ENCODE data around the gene KLHL9. TPM values are rescaled to one million over a fixed set of nuclear protein-coding genes. Genes with fewer than 3 reads are reported as not detected.
A peak's percentile ranks its signal among the peaks of the same experiment; 100 is the strongest.

The KLHL9 gene
- total RNA-seq, 1 experiment from 2014 or later, result 15.8 TPM

- CTCF ChIA-PET, result no interaction called here
- Mint-ChIP-seq H3K4me3 (ENCODE audit: low read depth, unreplicated experiment) (no peak overlapping the region), H3K9me3 (ENCODE audit: low read depth, unreplicated experiment) (no peaks in the 10 kb centered on the region), H3K27me3 (ENCODE audit: unreplicated experiment) (no peaks in the 10 kb centered on the region), H3K36me3 (ENCODE audit: insufficient read depth, unreplicated experiment) (no peaks in the 10 kb centered on the region), H3K27ac (ENCODE audit: unreplicated experiment) (no peak overlapping the region), H3K4me1 (ENCODE audit: low read depth, unreplicated experiment) (peaks cover 9% of the 10 kb centered on the region)
- TF ChIP-seq CTCF (IDR thresholded peaks at IDR 0.05; ENCODE audit: unreplicated experiment), result no peak
- intact Hi-C loops (cut with micrococcal nuclease; ENCODE audit: unreplicated experiment), result no loop called here
- no TSS peak for BruUV-seq (replicated peaks)
- DNase-seq, result no peak
Observed at GRCh38 chr9:21348430-21348970, 13.3 kb upstream of the KLHL9 start.

- Mint-ChIP-seq H3K4me1 (ENCODE audit: low read depth, unreplicated experiment) (no peaks in the 10 kb centered on the region), H3K4me3 (ENCODE audit: low read depth, unreplicated experiment) (no peak overlapping the region), H3K36me3 (ENCODE audit: insufficient read depth, unreplicated experiment) (no peaks in the 10 kb centered on the region), H3K27ac (ENCODE audit: unreplicated experiment) (no peak overlapping the region), H3K9me3 (ENCODE audit: low read depth, unreplicated experiment) (no peaks in the 10 kb centered on the region), H3K27me3 (ENCODE audit: unreplicated experiment) (no peaks in the 10 kb centered on the region)
- BruUV-seq (replicated peaks), result no TSS peak
- CTCF ChIA-PET, result no interaction called here
- no peak for TF ChIP-seq CTCF (IDR thresholded peaks at IDR 0.05; ENCODE audit: unreplicated experiment)
- intact Hi-C loops (cut with micrococcal nuclease; ENCODE audit: unreplicated experiment), result no loop called here
- DNase-seq, result no peak
Observed at GRCh38 chr9:21340735-21341134, 5.5 kb upstream of the KLHL9 start.

GRCh38 chr9:21336457-21336856 is 1.3 kb upstream of the KLHL9 start:
- CTCF ChIA-PET, result no interaction called here
- BruUV-seq (replicated peaks), result no TSS peak
- Mint-ChIP-seq H3K4me1 (ENCODE audit: low read depth, unreplicated experiment) (no peaks in the 10 kb centered on the region), H3K4me3 (ENCODE audit: low read depth, unreplicated experiment) (no peak overlapping the region), H3K36me3 (ENCODE audit: insufficient read depth, unreplicated experiment) (peaks cover 22% of the 10 kb centered on the region), H3K27ac (ENCODE audit: unreplicated experiment) (peak overlapping the region; percentile 33), H3K27me3 (ENCODE audit: unreplicated experiment) (no peaks in the 10 kb centered on the region), H3K9me3 (ENCODE audit: low read depth, unreplicated experiment) (no peaks in the 10 kb centered on the region)
- DNase-seq, result no peak
- intact Hi-C loops (cut with micrococcal nuclease; ENCODE audit: unreplicated experiment), result no loop called here
- no peak for TF ChIP-seq CTCF (IDR thresholded peaks at IDR 0.05; ENCODE audit: unreplicated experiment)

GRCh38 chr9:21333226-21333625 is 2.0 kb downstream of the KLHL9 start:
- H3K27ac Mint-ChIP-seq (ENCODE audit: unreplicated experiment), result no peak overlapping the region

More at GRCh38 chr9:21333226-21333625, 2.0 kb downstream of the KLHL9 start:
- Mint-ChIP-seq H3K9me3 (ENCODE audit: low read depth, unreplicated experiment) (no peaks in the 10 kb centered on the region), H3K4me3 (ENCODE audit: low read depth, unreplicated experiment) (no peak overlapping the region), H3K27me3 (ENCODE audit: unreplicated experiment) (no peaks in the 10 kb centered on the region), H3K4me1 (ENCODE audit: low read depth, unreplicated experiment) (no peaks in the 10 kb centered on the region), H3K36me3 (ENCODE audit: insufficient read depth, unreplicated experiment) (peaks cover 28% of the 10 kb centered on the region)
- CTCF ChIA-PET, result no interaction called here
- no peak for DNase-seq
- TF ChIP-seq CTCF (IDR thresholded peaks at IDR 0.05; ENCODE audit: unreplicated experiment), result no peak
- intact Hi-C loops (cut with micrococcal nuclease; ENCODE audit: unreplicated experiment), result no loop called here
- no TSS peak for BruUV-seq (replicated peaks)
